Esophagus muscularis mucosa (tissue), 4 donors: ENCODE results near the gene NOX5. TPM values are rescaled to one million over a fixed set of nuclear protein-coding genes. Genes with fewer than 3 reads are reported as not detected.

ENCODE experiments used
- DNase-seq: peaks from one replicate; pipeline ENCODE4 v3.0.0-alpha.2; 2017; ENCODE audit errors: extremely low spot score
- H3K27ac ChIP-seq, 4 donors: fragments of 200-600 bp; sonication (generic); replicated peaks in 1 of 4; 1 replicate in 3 of 4; 2 replicates in 1 of 4; pipeline ENCODE4 v1.5.1; 2016 to 2019; ENCODE audit warnings: mild to moderate bottlenecking in 1 of 4
- H3K27me3 ChIP-seq, 4 donors: fragments of 200-600 bp; sonication (generic); one replicate each; pipeline versions ENCODE4 v1.5.1 to v1.6.0; 2016 to 2019
- H3K36me3 ChIP-seq, 4 donors: fragments of 200-600 bp; sonication (generic); one replicate each; pipeline ENCODE4 v1.5.1; 2016 to 2019
- H3K4me1 ChIP-seq, 4 donors: fragments of 200-600 bp; sonication (generic); one replicate each; pipeline ENCODE4 v1.5.1; 2016 to 2019
- H3K4me3 ChIP-seq, 4 donors: fragments of 200-600 bp; sonication (generic); 1 replicate in 2 of 4; 2 replicates in 2 of 4; pipeline ENCODE4 v1.5.1; 2016 to 2019; ENCODE audit warnings: mild to moderate bottlenecking in 4 of 4, moderate library complexity in 1 of 4
- H3K9me3 ChIP-seq, 4 donors: fragments of 200-600 bp; sonication (generic); 1 replicate in 3 of 4; 2 replicates in 1 of 4; pipeline ENCODE4 v1.5.1; 2016 to 2019
- CTCF ChIP-seq, 3 experiments: fragments of 200-600 bp in 2 of 3; fragments of 450-650 bp in 1 of 3; sonication (generic) in 2 of 3; IDR thresholded peaks; one replicate each; pipeline ENCODE4 v1.5.1; 2017 to 2019; ENCODE audit warnings: antibody characterized with exemption in 3 of 3, mild to moderate bottlenecking in 2 of 3, moderate library complexity in 1 of 3
- EP300 ChIP-seq: sonication (generic); formaldehyde crosslinking; IDR thresholded peaks from one replicate; pipeline ENCODE4 v1.6.1; 2017; ENCODE audit warnings: antibody characterized with exemption
- POLR2A ChIP-seq: fragments of 450-650 bp; IDR thresholded peaks from one replicate; pipeline ENCODE4 v1.6.1; 2017; ENCODE audit warnings: antibody characterized with exemption, moderate library complexity, mild to moderate bottlenecking, low read depth
- POLR2AphosphoS5 ChIP-seq, 2 donors: sonication (generic); formaldehyde crosslinking; IDR thresholded peaks; one replicate each; pipeline ENCODE4 v1.6.1; 2017; ENCODE audit warnings: antibody characterized with exemption in 2 of 2
- WGBS: methylation state at CpG from one replicate; pipeline ENCODE4 v1.1.5; 2018; 5-methylcytosine and 5-hydroxymethylcytosine counted together
- intact Hi-C: fragments of 100-400 bp; cut with DNase I; formaldehyde crosslinking; loops from one replicate; pipeline ENCODE4 v1.15.1; 2023
- total RNA-seq, 4 donors: library from RNA; depleted of rRNA; stranded (reverse); fragments of >200 nt; gene quantifications; one replicate each; pipeline versions ENCODE4 v1.1.0 to v1.2.1, GENCODE V29; 2016

NOX5 gene
- total RNA-seq, 4 donors from 2014 or later, result under 0.01 to 0.66 (median 0.34) TPM

- Histone ChIP-seq H3K4me1 (no peaks in the 10 kb centered on the region), H3K27ac (no peak overlapping the region), H3K36me3 (no peaks in the 10 kb centered on the region), H3K27me3 (no peaks in the 10 kb centered on the region), H3K4me3 (no peak overlapping the region), H3K9me3 (no peaks in the 10 kb centered on the region)
- intact Hi-C loops, result no loop called here
- DNase-seq, result no peak
- no peak for TF ChIP-seq CTCF (IDR thresholded peaks at IDR 0.05)
- TF ChIP-seq EP300, result no peak
- TF ChIP-seq POLR2A, result no peak
- no peak for TF ChIP-seq POLR2AphosphoS5 (IDR thresholded peaks at IDR 0.05)
These were observed 33.7 kb upstream of the NOX5 start for GRCh38 chr15:68980786-68981185.

- Histone ChIP-seq H3K36me3 (no peaks in the 10 kb centered on the region), H3K4me3 (no peak overlapping the region), H3K4me1 (no peaks in the 10 kb centered on the region), H3K27ac (no peak overlapping the region), H3K27me3 (no peaks in the 10 kb centered on the region), H3K9me3 (no peaks in the 10 kb centered on the region)
- WGBS, result 83% methylated on average over 4 of the region's 4 CpGs
- DNase-seq, result no peak
- intact Hi-C loops, result no loop called here
- TF ChIP-seq POLR2A (no peak), POLR2AphosphoS5 (IDR thresholded peaks at IDR 0.05) (no peak), CTCF (IDR thresholded peaks at IDR 0.05) (no peak), EP300 (no peak)
These were observed 32.6 kb upstream of the NOX5 start for GRCh38 chr15:68981941-68982340.

- Histone ChIP-seq H3K27me3 (no peaks in the 10 kb centered on the region), H3K36me3 (no peaks in the 10 kb centered on the region), H3K9me3 (no peaks in the 10 kb centered on the region), H3K4me3 (no peak overlapping the region), H3K27ac (no peak overlapping the region), H3K4me1 (no peaks in the 10 kb centered on the region)
- intact Hi-C loops, result no loop called here
- no peak for DNase-seq
- TF ChIP-seq POLR2A (no peak), CTCF (IDR thresholded peaks at IDR 0.05) (no peak), POLR2AphosphoS5 (IDR thresholded peaks at IDR 0.05) (no peak), EP300 (no peak)
- 94% methylated on average over 6 of the region's 6 CpGs for WGBS
These were observed 31.4 kb upstream of the NOX5 start for GRCh38 chr15:68982976-68983563.

- Histone ChIP-seq H3K27ac (no peak overlapping the region), H3K4me1 (no peaks in the 10 kb centered on the region), H3K9me3 (no peaks in the 10 kb centered on the region), H3K36me3 (no peaks in the 10 kb centered on the region), H3K27me3 (no peaks in the 10 kb centered on the region), H3K4me3 (no peak overlapping the region)
- DNase-seq, result no peak
- WGBS, result 62% methylated on average over 4 of the region's 4 CpGs
- TF ChIP-seq EP300 (no peak), CTCF (IDR thresholded peaks at IDR 0.05) (no peak), POLR2A (no peak), POLR2AphosphoS5 (IDR thresholded peaks at IDR 0.05) (no peak)
- intact Hi-C loops, result no loop called here
These were observed 30.5 kb upstream of the NOX5 start for GRCh38 chr15:68983961-68984481.

- intact Hi-C loops, result no loop called here
- TF ChIP-seq EP300 (no peak), CTCF (IDR thresholded peaks at IDR 0.05) (no peak), POLR2A (no peak), POLR2AphosphoS5 (IDR thresholded peaks at IDR 0.05) (no peak)
- no peaks in the 10 kb centered on the region for H3K4me1 ChIP-seq
- WGBS, result 87% methylated on average over 3 of the region's 3 CpGs
- H3K36me3 ChIP-seq, result no peaks in the 10 kb centered on the region
- H3K27me3 ChIP-seq, result no peaks in the 10 kb centered on the region
- no peak for DNase-seq
- no peak overlapping the region for H3K27ac ChIP-seq
- no peaks in the 10 kb centered on the region for H3K9me3 ChIP-seq
- no peak overlapping the region for H3K4me3 ChIP-seq
These were observed 29.9 kb upstream of the NOX5 start for GRCh38 chr15:68984586-68984985.
